GM12878 (cell line): ENCODE measurements around the gene F2. TPM values are rescaled to one million over a fixed set of nuclear protein-coding genes. Genes with fewer than 3 reads are reported as not detected.

ENCODE experiments used
- ATAC-seq: fragments of 200-7000 bp; cut with Tn5 transposase; 3 replicates; pipeline ENCODE4 v1.9.1; 2020; ENCODE audit warnings: mild to moderate bottlenecking, moderate library complexity
- BruUV-seq: library from RNA; stranded (reverse); fragments of 400-500 nt; replicated peaks from 2 replicates; lab custom pipeline; 2021; lab: Mats Ljungman, UMichigan
- CTCF ChIA-PET: fragments of 300-600 bp; sonication (Branson Sonifier 250); formaldehyde crosslinking; extraction: SDS; loops from one replicate; lab custom pipeline; 2021; ENCODE audit warnings: inconsistent platforms; lab: Yijun Ruan, JAX
- POLR2A ChIA-PET: fragments of 350-600 bp; formaldehyde crosslinking; extraction: SDS; loops from one replicate; lab custom pipeline; 2021; ENCODE audit warnings: inconsistent platforms; lab: Charles Lee
- RAD21 ChIA-PET: fragments of 300-600 bp; sonication (Branson Sonifier 250); formaldehyde crosslinking; loops from one replicate; lab custom pipeline; 2023; ENCODE audit warnings: antibody characterized with exemption; ENCODE audit not compliant: unreplicated experiment; lab: Charles Lee
- SMC1A ChIA-PET: fragments of 300-600 bp; sonication (Branson Sonifier 250); formaldehyde crosslinking; loops from one replicate; lab custom pipeline; 2023; ENCODE audit not compliant: unreplicated experiment, uncharacterized antibody; lab: Charles Lee
- DNase-seq: peaks from one replicate; pipeline ENCODE4 v3.0.0-alpha.2; 2011; ENCODE audit warnings: low read depth, low spot score
- FAIRE-seq: peaks from 3 replicates; lab custom pipeline; 2011; peaks lifted over from hg19 to GRCh38; lab: Jason Lieb, UNC
- H2AFZ ChIP-seq: 2 replicates; pipeline ENCODE4 v1.6.0; 2011; ENCODE audit warnings: low read depth, low read length, control low read depth; ENCODE audit not compliant: control insufficient read depth
- H3K27ac ChIP-seq: 2 replicates; pipeline ENCODE4 v1.5.1; 2011; ENCODE audit warnings: control low read depth; ENCODE audit not compliant: control insufficient read depth, insufficient read depth
- H3K27me3 ChIP-seq, 2 experiments: replicated peaks in 1 of 2; 2 replicates each; pipeline versions ENCODE4 v1.6.0 to v1.6.1; 2011; ENCODE audit warnings: low read length in 1 of 2; ENCODE audit not compliant: control insufficient read depth in 2 of 2, insufficient read depth in 2 of 2
- H3K36me3 ChIP-seq, 2 experiments: 2 replicates each; pipeline ENCODE4 v1.5.1; 2011; ENCODE audit warnings: low read length in 1 of 2; ENCODE audit not compliant: control insufficient read depth in 2 of 2, insufficient read depth in 2 of 2
- H3K4me1 ChIP-seq: 2 replicates; pipeline ENCODE4 v1.6.1; 2011; ENCODE audit warnings: mild to moderate bottlenecking, low read length, moderate library complexity, mixed read lengths; ENCODE audit not compliant: control insufficient read depth, insufficient read depth
- H3K4me2 ChIP-seq: 2 replicates; pipeline ENCODE4 v1.6.0; 2011; ENCODE audit warnings: control low read depth; ENCODE audit not compliant: control insufficient read depth, insufficient read depth
- H3K4me3 ChIP-seq: fragments of 200-600 bp; sonication (generic); 2 replicates; pipeline ENCODE4 v1.5.1; 2016
- H3K79me2 ChIP-seq: 2 replicates; pipeline ENCODE4 v1.6.0; 2011; ENCODE audit warnings: low read length; ENCODE audit not compliant: control insufficient read depth, insufficient read depth
- H3K9ac ChIP-seq: 2 replicates; pipeline ENCODE4 v1.8.0; 2011; ENCODE audit warnings: low read length, control low read depth, mixed read lengths; ENCODE audit not compliant: control insufficient read depth, insufficient read depth
- H3K9me3 ChIP-seq: replicated peaks from 3 replicates; pipeline ENCODE4 v1.5.1; 2011; ENCODE audit warnings: mild to moderate bottlenecking, low read length; ENCODE audit not compliant: control insufficient read depth, insufficient read depth
- H4K20me1 ChIP-seq: 2 replicates; pipeline ENCODE4 v1.6.0; 2011; ENCODE audit not compliant: control insufficient read depth, insufficient read depth
- EP300 ChIP-seq, 2 experiments: fragments of 150-350 bp in 1 of 2; IDR thresholded peaks; 2 replicates each; pipeline ENCODE4 v1.6.1; 2011 to 2012; ENCODE audit warnings: low read depth in 2 of 2, low read length in 2 of 2, borderline replicate concordance in 1 of 2, improper control_type of control experiment in 1 of 2, inconsistent platforms in 1 of 2; ENCODE audit not compliant: control insufficient read depth in 1 of 2
- NBN ChIP-seq: fragments of 450-650 bp; IDR thresholded peaks from 2 replicates; pipeline ENCODE4 v1.6.1; 2016
- NFYB ChIP-seq: IDR thresholded peaks from 2 replicates; pipeline ENCODE4 v1.6.1; 2011; ENCODE audit warnings: low read depth, mild to moderate bottlenecking, low read length, improper control_type of control experiment, moderate library complexity; ENCODE audit not compliant: insufficient read depth
- SIX5 ChIP-seq: IDR thresholded peaks from 2 replicates; pipeline ENCODE4 v1.6.1; 2011; ENCODE audit warnings: mild to moderate bottlenecking, low read depth, low read length, moderate library complexity; ENCODE audit not compliant: severe bottlenecking
- SMC3 ChIP-seq: IDR thresholded peaks from 2 replicates; pipeline ENCODE4 v1.6.1; 2011; ENCODE audit warnings: low read length, improper control_type of control experiment, borderline replicate concordance
- WGBS: methylation state at CpG from one replicate; pipeline ENCODE4 v1.1.6; 2016; ENCODE audit warnings: low lambda C conversion rate; ENCODE audit not compliant: insufficient replicate concordance, insufficient coverage; ENCODE audit errors: missing lambda C conversion rate; 5-methylcytosine and 5-hydroxymethylcytosine counted together
- in situ Hi-C: fragments of 300-500 bp; cut with MboI; formaldehyde crosslinking; loops from 9 replicates; pipeline ENCODE4 v1.14.3; 2018; ENCODE audit warnings: mixed read lengths
- intact Hi-C: fragments of 100-400 bp; cut with micrococcal nuclease; formaldehyde crosslinking; loops from one replicate; pipeline ENCODE4 v1.14.2; 2022; ENCODE audit not compliant: unreplicated experiment
- polyA plus RNA-seq, 11 experiments: library from polyadenylated mRNA; depleted of rRNA in 4 of 11; unstranded in 6 of 11; stranded (reverse) in 5 of 11; fragments of >200 nt; fragmentation: Nextera tagmentation in 4 of 11; fragmentation: Illumina TruSeq in 1 of 11; extraction: Ambion mirVana in 4 of 11; extraction: Trizol in 1 of 11; gene quantifications; 1 replicate in 1 of 11; 2 replicates in 10 of 11; pipeline versions ENCODE4 v1.2.1 to v1.2.3, GENCODE V29; 2011 to 2016; ENCODE audit warnings: inconsistent platforms in 2 of 11, missing spikeins in 2 of 11, low read depth in 1 of 11
- total RNA-seq, 4 experiments: library from RNA; depleted of rRNA in 3 of 4; stranded (reverse); fragments of >200 nt in 3 of 4; fragmentation: Illumina TruSeq in 1 of 4; extraction: Trizol in 1 of 4; gene quantifications; 2 replicates each; pipeline versions ENCODE4 v1.2.1 to v1.2.3, GENCODE V29; 2013 to 2021
- TF ChIP-seq, protein P1 (sequence below): IDR thresholded peaks from 2 replicates; pipeline ENCODE4 v1.6.1; 2011; ENCODE audit warnings: borderline replicate concordance, low read depth, mild to moderate bottlenecking, moderate library complexity, mixed read lengths, low read length; ENCODE audit not compliant: insufficient read depth; ENCODE audit errors: extremely low read length
- TF ChIP-seq, protein P2 (sequence below): fragments of 450-650 bp; IDR thresholded peaks from 2 replicates; pipeline ENCODE4 v1.6.1; 2017; ENCODE audit warnings: borderline replicate concordance
- TF ChIP-seq, protein P3 (sequence below): fragments of 450-650 bp; IDR thresholded peaks from 2 replicates; pipeline ENCODE4 v1.6.1; 2018; ENCODE audit warnings: mild to moderate bottlenecking, low read depth, moderate library complexity; ENCODE audit not compliant: partially characterized antibody
- TF ChIP-seq, protein P4 (sequence below): fragments of 450-650 bp; IDR thresholded peaks from 2 replicates; pipeline ENCODE4 v1.6.1; 2017; ENCODE audit warnings: antibody characterized with exemption, mild to moderate bottlenecking, moderate library complexity

Gene F2
- total and polyA plus RNA-seq, 10 of the 15 experiments (the other 5 are each of a cell fraction or from before 2014, with no cell fraction given) = 0.23 to 0.72 TPM; not detected in 8

DNA sequence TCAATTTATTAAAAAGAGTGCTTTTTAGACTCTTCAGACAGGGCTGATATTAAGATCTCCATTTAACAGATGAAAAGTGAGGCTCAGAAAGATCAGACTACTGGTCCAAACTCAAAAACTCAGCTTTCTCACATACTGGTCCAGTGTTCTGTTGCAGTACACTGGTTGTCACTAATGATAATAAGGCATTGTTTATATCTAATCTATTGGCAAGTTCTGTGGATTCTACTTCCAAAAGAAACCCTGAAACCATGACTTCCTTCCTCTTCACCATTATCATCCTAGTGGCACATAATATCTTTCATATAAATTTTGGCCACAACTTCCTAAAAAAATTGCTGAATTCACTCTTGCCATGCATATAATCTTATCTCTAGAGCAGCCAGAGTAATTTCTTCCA, 36.9 kb downstream of the F2 start:
- in situ Hi-C loops = no loop called here
- DNase-seq (no peak), FAIRE-seq (no peak), ATAC-seq (no peak)
- intact Hi-C loops = no loop called here
- Histone ChIP-seq H3K9me3 (no peaks in the 10 kb centered on the region), H3K4me2 (no peak overlapping the region), H2AFZ (no peak overlapping the region), H3K4me1 (no peaks in the 10 kb centered on the region), H4K20me1 (no peaks in the 10 kb centered on the region), H3K36me3 (peaks cover 21 to 30% of the 10 kb centered on the region in 2 experiments), H3K9ac (no peak overlapping the region), H3K27me3 (no peaks in the 10 kb centered on the region), H3K79me2 (no peaks in the 10 kb centered on the region), H3K27ac (no peak overlapping the region), H3K4me3 (no peak overlapping the region)
- POLR2A ChIA-PET = no interaction called here
- RAD21 ChIA-PET = no interaction called here
- no TSS peak for BruUV-seq
- SMC1A ChIA-PET = no interaction called here
- TF ChIP-seq, protein P1, sequence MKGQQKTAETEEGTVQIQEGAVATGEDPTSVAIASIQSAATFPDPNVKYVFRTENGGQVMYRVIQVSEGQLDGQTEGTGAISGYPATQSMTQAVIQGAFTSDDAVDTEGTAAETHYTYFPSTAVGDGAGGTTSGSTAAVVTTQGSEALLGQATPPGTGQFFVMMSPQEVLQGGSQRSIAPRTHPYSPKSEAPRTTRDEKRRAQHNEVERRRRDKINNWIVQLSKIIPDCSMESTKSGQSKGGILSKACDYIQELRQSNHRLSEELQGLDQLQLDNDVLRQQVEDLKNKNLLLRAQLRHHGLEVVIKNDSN = no peak
- CTCF ChIA-PET = no interaction called here

DNA sequence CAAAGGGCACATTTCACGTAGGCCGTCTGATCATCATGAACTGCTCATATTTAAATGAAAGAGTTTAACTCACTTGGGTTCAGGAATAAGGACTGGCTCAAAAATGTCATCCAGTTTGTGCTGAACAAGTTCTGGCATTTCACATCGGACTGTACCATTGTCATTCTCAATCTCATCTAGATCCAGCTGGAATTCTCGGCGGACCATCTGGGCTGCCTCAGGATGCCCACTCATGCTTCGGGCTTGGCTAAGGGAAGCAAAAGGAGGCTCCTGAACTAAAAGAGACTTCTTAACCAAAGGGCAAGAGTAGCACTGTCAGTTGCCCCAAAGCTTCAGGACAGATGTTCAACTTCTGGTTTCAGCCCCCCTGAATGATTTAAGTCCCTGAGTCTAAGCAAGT, 40.2 kb downstream of the F2 start:
- WGBS = 98% methylated on average over 6 of the region's 6 CpGs
- ATAC-seq = no peak
- Histone ChIP-seq H3K4me1 (no peaks in the 10 kb centered on the region), H3K4me3 (no peak overlapping the region), H3K36me3 (peaks cover 19 to 44% of the 10 kb centered on the region in 2 experiments), H2AFZ (no peak overlapping the region), H3K4me2 (no peak overlapping the region), H3K27me3 (no peaks in the 10 kb centered on the region), H3K27ac (no peak overlapping the region), H3K9ac (no peak overlapping the region), H3K79me2 (no peaks in the 10 kb centered on the region), H4K20me1 (no peaks in the 10 kb centered on the region), H3K9me3 (no peaks in the 10 kb centered on the region)
- in situ Hi-C loops (no loop called here), intact Hi-C loops (no loop called here)
- POLR2A ChIA-PET = no interaction called here
- TF ChIP-seq NFYB (no peak), SIX5 (no peak), NBN (no peak), SMC3 (no peak), EP300 (IDR thresholded peaks at IDR 0.05; ENCODE audit: borderline replicate concordance in 1 of 2, control insufficient read depth in 1 of 2, low read depth in 2 of 2, low read length in 2 of 2) (no peak)
- TF ChIP-seq, protein P2, sequence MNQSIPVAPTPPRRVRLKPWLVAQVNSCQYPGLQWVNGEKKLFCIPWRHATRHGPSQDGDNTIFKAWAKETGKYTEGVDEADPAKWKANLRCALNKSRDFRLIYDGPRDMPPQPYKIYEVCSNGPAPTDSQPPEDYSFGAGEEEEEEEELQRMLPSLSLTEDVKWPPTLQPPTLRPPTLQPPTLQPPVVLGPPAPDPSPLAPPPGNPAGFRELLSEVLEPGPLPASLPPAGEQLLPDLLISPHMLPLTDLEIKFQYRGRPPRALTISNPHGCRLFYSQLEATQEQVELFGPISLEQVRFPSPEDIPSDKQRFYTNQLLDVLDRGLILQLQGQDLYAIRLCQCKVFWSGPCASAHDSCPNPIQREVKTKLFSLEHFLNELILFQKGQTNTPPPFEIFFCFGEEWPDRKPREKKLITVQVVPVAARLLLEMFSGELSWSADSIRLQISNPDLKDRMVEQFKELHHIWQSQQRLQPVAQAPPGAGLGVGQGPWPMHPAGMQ = no peak
- TF ChIP-seq, protein P3, sequence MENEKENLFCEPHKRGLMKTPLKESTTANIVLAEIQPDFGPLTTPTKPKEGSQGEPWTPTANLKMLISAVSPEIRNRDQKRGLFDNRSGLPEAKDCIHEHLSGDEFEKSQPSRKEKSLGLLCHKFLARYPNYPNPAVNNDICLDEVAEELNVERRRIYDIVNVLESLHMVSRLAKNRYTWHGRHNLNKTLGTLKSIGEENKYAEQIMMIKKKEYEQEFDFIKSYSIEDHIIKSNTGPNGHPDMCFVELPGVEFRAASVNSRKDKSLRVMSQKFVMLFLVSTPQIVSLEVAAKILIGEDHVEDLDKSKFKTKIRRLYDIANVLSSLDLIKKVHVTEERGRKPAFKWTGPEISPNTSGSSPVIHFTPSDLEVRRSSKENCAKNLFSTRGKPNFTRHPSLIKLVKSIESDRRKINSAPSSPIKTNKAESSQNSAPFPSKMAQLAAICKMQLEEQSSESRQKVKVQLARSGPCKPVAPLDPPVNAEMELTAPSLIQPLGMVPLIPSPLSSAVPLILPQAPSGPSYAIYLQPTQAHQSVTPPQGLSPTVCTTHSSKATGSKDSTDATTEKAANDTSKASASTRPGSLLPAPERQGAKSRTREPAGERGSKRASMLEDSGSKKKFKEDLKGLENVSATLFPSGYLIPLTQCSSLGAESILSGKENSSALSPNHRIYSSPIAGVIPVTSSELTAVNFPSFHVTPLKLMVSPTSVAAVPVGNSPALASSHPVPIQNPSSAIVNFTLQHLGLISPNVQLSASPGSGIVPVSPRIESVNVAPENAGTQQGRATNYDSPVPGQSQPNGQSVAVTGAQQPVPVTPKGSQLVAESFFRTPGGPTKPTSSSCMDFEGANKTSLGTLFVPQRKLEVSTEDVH = no peak
- TF ChIP-seq, protein P4, sequence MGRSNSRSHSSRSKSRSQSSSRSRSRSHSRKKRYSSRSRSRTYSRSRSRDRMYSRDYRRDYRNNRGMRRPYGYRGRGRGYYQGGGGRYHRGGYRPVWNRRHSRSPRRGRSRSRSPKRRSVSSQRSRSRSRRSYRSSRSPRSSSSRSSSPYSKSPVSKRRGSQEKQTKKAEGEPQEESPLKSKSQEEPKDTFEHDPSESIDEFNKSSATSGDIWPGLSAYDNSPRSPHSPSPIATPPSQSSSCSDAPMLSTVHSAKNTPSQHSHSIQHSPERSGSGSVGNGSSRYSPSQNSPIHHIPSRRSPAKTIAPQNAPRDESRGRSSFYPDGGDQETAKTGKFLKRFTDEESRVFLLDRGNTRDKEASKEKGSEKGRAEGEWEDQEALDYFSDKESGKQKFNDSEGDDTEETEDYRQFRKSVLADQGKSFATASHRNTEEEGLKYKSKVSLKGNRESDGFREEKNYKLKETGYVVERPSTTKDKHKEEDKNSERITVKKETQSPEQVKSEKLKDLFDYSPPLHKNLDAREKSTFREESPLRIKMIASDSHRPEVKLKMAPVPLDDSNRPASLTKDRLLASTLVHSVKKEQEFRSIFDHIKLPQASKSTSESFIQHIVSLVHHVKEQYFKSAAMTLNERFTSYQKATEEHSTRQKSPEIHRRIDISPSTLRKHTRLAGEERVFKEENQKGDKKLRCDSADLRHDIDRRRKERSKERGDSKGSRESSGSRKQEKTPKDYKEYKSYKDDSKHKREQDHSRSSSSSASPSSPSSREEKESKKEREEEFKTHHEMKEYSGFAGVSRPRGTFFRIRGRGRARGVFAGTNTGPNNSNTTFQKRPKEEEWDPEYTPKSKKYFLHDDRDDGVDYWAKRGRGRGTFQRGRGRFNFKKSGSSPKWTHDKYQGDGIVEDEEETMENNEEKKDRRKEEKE = no peak
- DNase-seq = no peak
- no peak for FAIRE-seq
- CTCF ChIA-PET = no interaction called here
- RAD21 ChIA-PET = no interaction called here
- SMC1A ChIA-PET = no interaction called here
- no TSS peak for BruUV-seq
